ENCODE results near the gene PHLDB3.

DNA sequence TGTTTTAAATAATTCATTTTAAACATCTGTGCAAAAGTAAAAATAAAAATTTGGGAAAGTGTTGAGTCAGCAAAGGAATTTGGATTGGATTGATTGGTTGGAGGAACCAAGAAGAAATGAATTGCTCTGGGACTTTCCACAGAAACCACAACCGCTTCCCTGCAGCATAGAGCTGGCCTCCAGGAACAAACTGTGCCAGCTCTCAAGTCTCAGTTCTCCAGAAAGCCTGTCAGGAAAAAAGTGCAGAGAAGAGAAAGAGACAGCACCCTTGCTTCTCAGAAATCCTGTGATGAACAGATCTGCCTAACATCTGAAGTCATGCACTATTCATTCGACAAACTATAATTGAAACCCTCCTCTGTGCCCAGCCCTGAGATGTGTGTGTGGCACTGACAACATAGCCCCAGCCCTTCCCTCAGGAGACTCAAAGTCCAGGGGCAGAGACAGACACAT, 54.0 kb downstream of the PHLDB3 start:
- TF ChIP-seq POLR2A (IDR thresholded peaks at IDR 0.05): no peak
- no peak for TF ChIP-seq POLR2AphosphoS5 (IDR thresholded peaks at IDR 0.05)
- TF ChIP-seq, protein P1, sequence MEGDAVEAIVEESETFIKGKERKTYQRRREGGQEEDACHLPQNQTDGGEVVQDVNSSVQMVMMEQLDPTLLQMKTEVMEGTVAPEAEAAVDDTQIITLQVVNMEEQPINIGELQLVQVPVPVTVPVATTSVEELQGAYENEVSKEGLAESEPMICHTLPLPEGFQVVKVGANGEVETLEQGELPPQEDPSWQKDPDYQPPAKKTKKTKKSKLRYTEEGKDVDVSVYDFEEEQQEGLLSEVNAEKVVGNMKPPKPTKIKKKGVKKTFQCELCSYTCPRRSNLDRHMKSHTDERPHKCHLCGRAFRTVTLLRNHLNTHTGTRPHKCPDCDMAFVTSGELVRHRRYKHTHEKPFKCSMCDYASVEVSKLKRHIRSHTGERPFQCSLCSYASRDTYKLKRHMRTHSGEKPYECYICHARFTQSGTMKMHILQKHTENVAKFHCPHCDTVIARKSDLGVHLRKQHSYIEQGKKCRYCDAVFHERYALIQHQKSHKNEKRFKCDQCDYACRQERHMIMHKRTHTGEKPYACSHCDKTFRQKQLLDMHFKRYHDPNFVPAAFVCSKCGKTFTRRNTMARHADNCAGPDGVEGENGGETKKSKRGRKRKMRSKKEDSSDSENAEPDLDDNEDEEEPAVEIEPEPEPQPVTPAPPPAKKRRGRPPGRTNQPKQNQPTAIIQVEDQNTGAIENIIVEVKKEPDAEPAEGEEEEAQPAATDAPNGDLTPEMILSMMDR (IDR thresholded peaks at IDR 0.05): no peak
- no peak for TF ChIP-seq EP300 (IDR thresholded peaks at IDR 0.05; ENCODE audit: low read depth)
